Bone marrow (tissue), 2 donors: ENCODE results near the gene RFX2.

Experiments used
- DNase-seq, 2 donors: peaks; one replicate each; lab custom pipeline; 2025; lab: John Stamatoyannopoulos, UW

RFX2 gene

GRCh38 chr19:6103894-6104293, 6.4 kb downstream of the RFX2 start:
- no peak for DNase-seq

DNA sequence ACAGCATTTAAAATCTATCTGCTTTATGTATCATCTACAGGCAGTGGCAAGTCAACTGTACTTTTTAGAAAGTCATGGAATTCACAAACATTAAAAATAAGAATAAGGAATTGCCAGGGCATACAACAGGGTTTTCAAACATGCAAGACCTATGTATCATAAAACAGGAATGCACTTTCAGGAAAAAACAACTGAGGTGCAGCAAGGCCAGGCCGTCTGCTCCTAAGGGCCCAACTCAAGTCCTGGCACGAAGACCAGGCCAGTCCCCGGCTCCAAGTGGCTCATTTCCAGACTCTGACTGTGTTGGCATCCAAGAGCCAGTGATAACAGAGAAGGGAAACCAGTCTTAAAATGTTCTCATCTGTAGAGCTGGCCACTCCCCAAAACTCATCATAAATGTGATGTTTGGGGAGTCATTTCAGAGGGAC, 7.1 kb downstream of the RFX2 start:
- no peak for DNase-seq

GRCh38 chr19:6101991-6102390, 8.3 kb downstream of the RFX2 start:
- DNase-seq, result no peak

DNA sequence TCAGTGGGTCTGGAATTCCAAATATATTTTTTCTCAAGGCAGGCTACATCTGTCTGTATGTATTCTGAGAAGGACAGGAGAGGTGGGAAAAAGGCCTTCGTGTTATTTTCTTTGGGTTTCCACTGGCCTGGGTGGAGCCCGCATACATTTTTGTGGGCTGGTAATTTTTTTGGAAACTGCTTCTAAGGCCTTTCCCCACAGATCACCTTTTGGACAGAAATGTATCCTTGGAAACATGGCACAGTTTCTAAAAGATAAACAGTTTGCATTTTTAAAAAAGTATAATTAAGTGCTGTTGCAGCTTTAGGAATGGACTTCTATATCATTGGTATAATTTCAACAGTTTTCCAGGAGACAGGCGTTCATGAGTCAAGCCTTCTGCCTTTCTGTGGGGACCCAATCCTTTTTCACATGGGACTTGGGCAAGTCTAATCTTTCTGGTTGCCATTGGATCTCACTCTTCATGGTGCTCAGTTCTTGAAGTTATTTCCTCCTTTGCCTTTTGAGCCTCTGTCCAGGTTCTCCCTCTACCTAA, 8.9 kb downstream of the RFX2 start:
- no peak for DNase-seq

GRCh38 chr19:6100284-6100915, 9.9 kb downstream of the RFX2 start:
- peak; percentile 68 to 82 for DNase-seq

GRCh38 chr19:6099599-6099998, 10.7 kb downstream of the RFX2 start:
- no peak for DNase-seq

DNA sequence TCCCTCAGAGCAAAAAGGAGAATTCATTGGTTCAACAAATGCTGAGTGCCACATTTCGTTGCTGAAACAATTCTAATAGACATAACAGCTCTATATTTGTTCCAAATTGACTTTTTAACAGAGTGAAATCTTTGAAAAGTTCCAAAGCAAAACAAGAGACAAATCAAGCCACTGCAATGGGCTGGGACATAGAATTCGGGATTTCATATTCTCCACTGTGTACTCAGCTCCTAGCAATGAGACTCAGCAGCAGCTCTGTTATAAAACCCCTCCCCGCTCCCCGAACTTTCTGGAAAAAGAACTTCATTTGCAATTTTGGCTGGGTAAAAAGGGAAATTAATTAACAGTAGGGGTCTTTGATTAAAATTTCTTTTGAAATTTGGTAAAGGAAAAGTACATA, 11.3 kb downstream of the RFX2 start:
- DNase-seq, result no peak

- no peak for DNase-seq
These were observed 11.7 kb downstream of the RFX2 start for GRCh38 chr19:6098574-6098973.

- no peak for DNase-seq
These were observed 12.4 kb downstream of the RFX2 start for GRCh38 chr19:6097911-6098310.

- DNase-seq, result no peak
These were observed 14.5 kb downstream of the RFX2 start for GRCh38 chr19:6095760-6096159.

DNA sequence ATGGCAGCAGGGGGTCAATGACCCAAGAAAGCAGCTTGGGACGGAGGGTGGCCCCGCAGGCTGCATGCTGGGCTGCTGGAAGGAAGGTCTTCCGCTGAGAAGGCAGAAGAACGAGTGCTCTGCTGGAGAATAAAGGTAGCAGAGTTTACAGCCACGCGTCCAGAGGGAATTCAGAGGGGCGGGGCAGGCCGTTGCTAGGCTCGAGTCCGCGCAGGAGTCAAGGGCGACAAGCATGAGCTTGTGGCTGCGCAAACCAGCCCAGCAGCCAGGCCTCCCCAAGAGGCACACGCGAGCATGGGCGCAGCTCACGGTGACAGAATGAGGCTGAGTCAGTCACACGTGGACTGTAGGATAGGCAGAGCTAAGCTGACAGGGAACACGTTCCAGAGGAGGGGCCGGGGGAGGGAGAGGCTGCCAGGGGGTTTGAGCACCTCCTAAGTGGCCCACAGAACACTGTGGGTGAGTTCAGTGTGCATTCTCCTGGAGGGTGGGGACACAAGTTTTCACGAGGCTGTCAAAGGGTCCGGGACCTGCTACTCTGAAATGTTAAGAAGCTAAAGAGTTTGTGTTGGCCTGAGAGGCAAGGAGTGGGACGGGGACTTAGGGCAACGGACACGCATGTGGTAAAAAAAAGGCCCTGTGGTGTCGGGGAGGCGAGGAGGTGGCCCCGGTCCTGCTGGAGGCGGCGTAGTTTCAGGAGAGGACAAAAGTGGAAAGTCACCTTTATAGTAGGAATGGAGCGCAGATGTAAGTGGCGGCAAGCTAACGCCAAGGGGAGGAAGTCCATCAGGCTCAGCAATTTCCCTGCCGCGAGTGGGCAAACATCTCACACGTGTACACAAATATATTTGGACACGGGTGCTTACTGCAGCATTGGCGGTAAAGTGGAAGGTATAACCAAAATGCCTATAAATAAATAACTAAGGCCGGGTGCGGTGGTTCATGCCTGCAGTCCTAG, 17.7 kb downstream of the RFX2 start:
- DNase-seq, result no peak

GRCh38 chr19:6091771-6092291, 18.5 kb downstream of the RFX2 start:
- no peak for DNase-seq

DNA sequence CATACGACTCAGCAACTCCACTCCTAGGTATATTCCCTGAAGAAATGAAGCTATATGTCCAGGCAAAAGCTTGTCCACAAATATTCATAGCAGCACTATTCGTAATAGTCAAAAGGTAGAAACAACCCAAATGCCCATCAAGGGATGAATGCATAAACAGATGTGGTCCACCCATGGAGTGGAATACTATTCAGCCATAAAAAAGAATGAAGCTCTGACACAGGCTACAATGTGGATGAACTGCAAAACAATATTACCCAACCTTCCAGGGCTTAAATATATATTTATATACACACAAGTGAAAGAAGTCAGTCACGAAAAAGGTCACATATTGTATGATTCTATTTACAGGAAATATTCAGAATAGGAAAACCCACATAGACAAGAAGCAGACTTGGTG, 19.7 kb downstream of the RFX2 start:
- no peak for DNase-seq

DNA sequence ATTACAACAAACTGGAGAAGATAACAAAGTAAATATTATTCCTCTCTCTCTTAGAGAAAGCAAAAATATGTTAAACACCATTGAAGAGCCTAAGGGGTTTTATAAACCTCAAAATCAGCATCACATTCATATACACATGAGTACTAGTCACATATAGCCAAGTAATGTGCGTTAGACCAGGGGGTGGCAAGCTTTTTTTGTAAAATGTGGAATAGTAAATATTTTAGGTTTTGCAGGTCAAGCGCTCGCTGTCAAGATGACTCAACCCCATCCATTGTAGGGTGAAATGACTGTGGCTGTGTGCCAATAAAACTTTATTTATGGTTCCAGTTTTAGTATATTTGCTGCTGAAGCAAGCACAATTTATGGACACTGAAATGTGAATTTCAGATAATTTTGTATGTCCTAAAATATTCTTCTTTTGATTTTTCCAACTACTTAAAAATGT, 21.7 kb downstream of the RFX2 start:
- no peak for DNase-seq

DNA sequence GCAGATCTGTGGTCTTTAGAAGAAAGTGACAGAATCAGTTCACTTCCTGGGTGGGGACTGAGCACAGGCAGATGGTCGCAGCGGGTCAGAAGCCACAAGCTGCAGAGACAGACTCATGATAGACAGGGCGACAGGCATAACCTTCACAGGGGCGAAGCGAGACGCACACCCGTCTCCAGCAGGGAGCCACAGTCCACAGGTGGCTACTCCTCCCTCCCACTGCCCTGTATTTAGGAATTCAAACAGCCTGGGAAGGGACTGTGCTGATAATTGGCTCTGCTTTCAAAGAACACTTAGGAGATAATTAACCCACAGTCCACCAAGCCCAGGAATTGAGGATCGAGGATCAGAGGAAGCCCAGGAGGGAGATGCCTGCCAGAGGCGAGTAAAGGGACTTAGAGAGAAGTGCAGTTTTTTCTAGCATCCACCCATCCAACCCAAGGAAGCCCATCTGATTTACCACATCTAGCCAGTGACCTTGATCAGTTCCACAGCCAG, 23.2 kb downstream of the RFX2 start:
- no peak for DNase-seq

DNA sequence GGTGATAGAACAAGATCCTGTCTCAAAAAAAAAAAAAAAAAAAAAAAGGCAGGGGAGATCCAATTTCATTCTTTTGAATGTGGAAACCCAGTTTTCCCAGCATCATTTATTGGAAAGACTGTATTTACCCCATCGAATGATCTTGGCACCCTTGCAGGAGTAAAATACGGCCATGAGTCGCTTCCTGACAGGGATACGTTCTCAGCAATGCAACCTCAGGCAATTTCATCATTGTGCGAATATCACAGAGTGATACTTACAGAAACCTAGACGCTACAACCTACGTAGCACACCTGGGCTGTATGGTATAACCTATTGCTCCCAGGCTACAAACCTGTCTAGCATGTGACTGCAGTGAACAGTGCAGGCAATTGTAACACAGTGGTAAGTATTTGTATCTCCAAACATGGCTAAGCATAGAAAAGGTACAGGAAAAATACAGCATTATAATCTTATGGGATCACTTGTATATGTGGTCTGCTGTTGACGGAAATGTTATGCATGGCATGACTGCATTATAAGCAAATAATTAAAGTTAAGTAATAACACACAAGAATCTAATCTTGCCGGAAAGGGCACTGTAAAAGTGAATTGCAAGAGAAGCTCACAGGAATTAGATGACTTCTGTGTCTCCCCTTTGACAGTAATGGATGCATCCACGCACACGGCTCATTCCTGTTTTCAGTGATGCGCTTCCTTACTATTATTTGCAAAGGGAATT, 24.1 kb downstream of the RFX2 start:
- no peak for DNase-seq

GRCh38 chr19:6084821-6085220, 25.5 kb downstream of the RFX2 start:
- DNase-seq, result no peak

DNA sequence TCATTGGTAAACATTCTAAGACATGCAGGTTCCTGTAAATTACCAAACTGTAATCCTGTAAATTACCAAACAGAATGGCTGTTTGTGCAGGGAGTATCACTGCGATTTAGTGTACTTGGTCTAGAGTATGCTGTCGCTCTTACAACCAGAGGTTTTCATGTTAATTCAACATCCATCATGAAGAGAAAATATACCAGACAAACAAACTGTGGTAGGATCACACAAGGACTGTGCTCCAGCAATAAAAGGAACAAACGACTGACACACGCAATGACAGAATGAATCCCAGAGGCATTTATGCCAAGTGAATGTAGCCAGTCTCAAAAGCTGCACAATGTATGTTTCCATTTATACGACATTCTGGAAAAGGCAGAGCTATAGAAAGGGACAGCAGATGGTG, 31.2 kb downstream of the RFX2 start:
- no peak for DNase-seq

DNA sequence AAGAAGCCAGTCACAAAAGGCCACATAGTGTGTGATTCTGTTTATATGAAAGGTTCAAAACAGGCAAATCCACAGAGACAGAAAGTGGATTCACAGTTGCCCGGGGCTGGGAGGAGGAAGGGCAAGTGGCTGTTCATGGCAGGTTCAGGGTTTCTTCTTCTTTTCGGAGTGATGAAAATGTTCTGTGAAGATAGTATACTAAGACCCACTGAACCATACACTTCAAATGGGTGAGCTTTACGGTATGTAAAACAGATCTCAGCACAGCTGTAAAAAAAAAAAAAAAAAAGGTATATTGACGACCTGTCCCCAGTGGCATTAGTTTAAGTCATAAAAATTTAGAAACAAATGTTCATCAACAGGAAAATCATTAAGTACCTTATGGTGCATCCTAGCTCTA, 32.2 kb downstream of the RFX2 start:
- DNase-seq, result no peak

DNA sequence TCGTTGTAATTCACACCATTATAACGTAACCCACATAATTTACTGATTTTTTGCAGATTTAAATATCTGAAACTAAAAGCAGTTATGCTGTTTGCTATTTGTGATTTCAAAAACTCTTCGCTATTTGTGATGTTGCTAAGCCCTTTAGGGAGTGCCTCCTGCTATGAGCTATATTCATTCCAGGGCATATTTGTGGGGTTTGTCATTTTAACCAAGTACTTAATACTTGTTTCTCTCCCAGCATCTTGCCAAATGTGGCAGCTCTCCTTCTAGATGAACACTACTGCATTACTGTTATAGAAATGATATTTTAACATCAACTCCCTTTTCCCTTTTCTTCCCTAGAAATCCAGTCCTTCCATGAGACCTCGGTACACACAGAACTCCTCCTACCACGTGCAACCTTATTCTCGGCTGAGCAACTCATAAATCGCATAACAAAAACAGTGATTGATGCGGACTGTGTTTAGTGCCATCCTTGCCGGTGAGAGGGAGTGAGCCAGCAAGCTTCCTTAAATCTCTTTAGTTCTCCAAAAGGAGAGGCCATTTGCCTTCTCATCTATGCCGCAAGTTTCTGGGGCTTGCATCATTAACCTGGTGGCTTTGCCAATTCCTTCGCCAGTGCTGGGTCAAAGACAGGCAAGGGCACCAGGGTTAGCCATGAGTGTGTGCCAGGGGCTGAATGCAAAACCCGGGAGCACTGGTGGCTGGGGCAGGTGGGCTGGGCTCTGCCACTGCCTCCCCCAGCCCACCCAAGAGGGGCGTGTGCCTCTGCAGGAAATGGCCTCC, 33.4 kb downstream of the RFX2 start:
- no peak for DNase-seq

GRCh38 chr19:6076291-6076665, 34.0 kb downstream of the RFX2 start:
- no peak for DNase-seq
